ENCODE data around the gene OLFML2A.

Gene OLFML2A

GRCh38 chr9:124800306-124801259 lies 23.6 kb downstream of the OLFML2A start:
- no peak for TF ChIP-seq CTCF (IDR thresholded peaks at IDR 0.05; ENCODE audit: low read depth, low read length)
- in situ Hi-C loops (cut with HindIII; ENCODE audit: low sequenced_read_pairs): no loop called here
- no peak for DNase-seq (ENCODE audit: low read depth, low spot score)
- no peak overlapping the region for H3K4me3 ChIP-seq (ENCODE audit: low read depth, low read length)

GRCh38 chr9:124801356-124801755 lies 24.4 kb downstream of the OLFML2A start:
- in situ Hi-C loops (cut with HindIII; ENCODE audit: low sequenced_read_pairs): no loop called here
- DNase-seq (ENCODE audit: low read depth, low spot score): no peak
- no peak for TF ChIP-seq CTCF (IDR thresholded peaks at IDR 0.05; ENCODE audit: low read depth, low read length)
- no peak overlapping the region for H3K4me3 ChIP-seq (ENCODE audit: low read depth, low read length)

GRCh38 chr9:124802426-124802825 lies 25.5 kb downstream of the OLFML2A start:
- no peak for DNase-seq (ENCODE audit: low read depth, low spot score)
- TF ChIP-seq CTCF (IDR thresholded peaks at IDR 0.05; ENCODE audit: low read depth, low read length): no peak
- no peak overlapping the region for H3K4me3 ChIP-seq (ENCODE audit: low read depth, low read length)
- in situ Hi-C loops (cut with HindIII; ENCODE audit: low sequenced_read_pairs): no loop called here

- no peak overlapping the region for H3K4me3 ChIP-seq (ENCODE audit: low read depth, low read length)
- TF ChIP-seq CTCF (IDR thresholded peaks at IDR 0.05; ENCODE audit: low read depth, low read length): no peak
- in situ Hi-C loops (cut with HindIII; ENCODE audit: low sequenced_read_pairs): no loop called here
- DNase-seq (ENCODE audit: low read depth, low spot score): no peak
Measured at GRCh38 chr9:124803911-124804310, 27.0 kb downstream of the OLFML2A start.

GRCh38 chr9:124805186-124805585 lies 28.3 kb downstream of the OLFML2A start:
- no peak for DNase-seq (ENCODE audit: low read depth, low spot score)
- no peak overlapping the region for H3K4me3 ChIP-seq (ENCODE audit: low read depth, low read length)
- in situ Hi-C loops (cut with HindIII; ENCODE audit: low sequenced_read_pairs): no loop called here
- no peak for TF ChIP-seq CTCF (IDR thresholded peaks at IDR 0.05; ENCODE audit: low read depth, low read length)

- no peak overlapping the region for H3K4me3 ChIP-seq (ENCODE audit: low read depth, low read length)
- in situ Hi-C loops (cut with HindIII; ENCODE audit: low sequenced_read_pairs): no loop called here
Measured at GRCh38 chr9:124808246-124808956, 31.5 kb downstream of the OLFML2A start.

More at GRCh38 chr9:124808246-124808956, 31.5 kb downstream of the OLFML2A start:
- no peak for TF ChIP-seq CTCF (IDR thresholded peaks at IDR 0.05; ENCODE audit: low read depth, low read length)
- no peak for DNase-seq (ENCODE audit: low read depth, low spot score)

Measured in astrocyte of the spinal cord (primary cell).